Right atrium auricular region (tissue), 2 donors: Measurements from ENCODE around the gene PILRA. TPM values are rescaled to one million over a fixed set of nuclear protein-coding genes. Genes with fewer than 3 reads are reported as not detected.
"Not testable (repeated sequence)": the region's sequence is repeated elsewhere in the genome, so short reads cannot be mapped to it uniquely, and the experiment has no call there.

Source experiments
- DNase-seq: peaks from one replicate; pipeline ENCODE4 v3.0.0-alpha.2; 2019; ENCODE audit warnings: low spot score
- H3K27ac ChIP-seq, 2 donors: fragments of 200-600 bp; sonication (generic); 1 replicate in 1 of 2; 2 replicates in 1 of 2; pipeline ENCODE4 v1.5.1; 2016 to 2019
- H3K27me3 ChIP-seq, 2 donors: fragments of 200-600 bp; sonication (generic); one replicate each; pipeline versions ENCODE4 v1.5.1 to v1.6.0; 2017 to 2019
- H3K36me3 ChIP-seq: fragments of 200-600 bp; sonication (generic); one replicate; pipeline ENCODE4 v1.5.1; 2016
- H3K4me1 ChIP-seq, 2 donors: fragments of 200-600 bp; sonication (generic); one replicate each; pipeline versions ENCODE4 v1.5.1 to v1.6.0; 2017 to 2019
- H3K4me3 ChIP-seq, 2 donors: fragments of 200-600 bp; sonication (generic); 1 replicate in 1 of 2; 2 replicates in 1 of 2; pipeline ENCODE4 v1.5.1; 2017 to 2019; ENCODE audit warnings: mild to moderate bottlenecking in 1 of 2, moderate library complexity in 1 of 2
- H3K9me3 ChIP-seq, 2 donors: fragments of 200-600 bp; sonication (generic); one replicate each; pipeline ENCODE4 v1.5.1; 2019
- total RNA-seq, 2 donors: library from RNA; depleted of rRNA; stranded (reverse); fragments of >200 nt; gene quantifications; one replicate each; pipeline ENCODE4 v1.1.0, GENCODE V29; 2016
- TF ChIP-seq, protein P1 (sequence below), 2 donors: fragments of 200-600 bp; sonication (generic); IDR thresholded peaks; one replicate each; pipeline ENCODE4 v1.5.1; 2019; ENCODE audit warnings: antibody characterized with exemption in 2 of 2

Gene PILRA
- total RNA-seq, 2 donors from 2014 or later, result 2.6 to 6.2 TPM

DNA sequence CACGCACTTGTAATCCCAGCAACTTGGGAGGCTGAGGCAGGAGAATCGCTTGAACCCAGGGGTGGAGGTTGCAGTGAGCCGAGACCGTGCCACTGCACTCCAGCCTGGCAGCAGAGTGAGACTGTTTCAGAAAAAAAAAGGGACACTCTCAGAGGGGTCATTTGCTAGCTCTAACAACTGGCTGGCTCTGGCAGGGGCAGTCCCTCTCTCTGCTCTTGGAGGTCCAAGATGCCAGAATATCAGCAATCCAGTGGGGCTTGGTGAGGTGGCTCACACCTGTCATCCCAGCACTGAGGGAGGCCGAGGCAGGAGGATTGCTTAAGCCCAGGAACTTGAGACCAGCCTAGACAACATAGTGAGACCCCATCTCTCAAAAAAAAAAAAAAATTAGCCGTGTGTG, 2.5 kb upstream of the PILRA start:
- no peak overlapping the region for H3K4me3 ChIP-seq
- H3K36me3 ChIP-seq, result no peaks in the 10 kb centered on the region
- no peaks in the 10 kb centered on the region for H3K27me3 ChIP-seq
- no peak for DNase-seq
- no peaks in the 10 kb centered on the region for H3K9me3 ChIP-seq
- TF ChIP-seq, protein P1, sequence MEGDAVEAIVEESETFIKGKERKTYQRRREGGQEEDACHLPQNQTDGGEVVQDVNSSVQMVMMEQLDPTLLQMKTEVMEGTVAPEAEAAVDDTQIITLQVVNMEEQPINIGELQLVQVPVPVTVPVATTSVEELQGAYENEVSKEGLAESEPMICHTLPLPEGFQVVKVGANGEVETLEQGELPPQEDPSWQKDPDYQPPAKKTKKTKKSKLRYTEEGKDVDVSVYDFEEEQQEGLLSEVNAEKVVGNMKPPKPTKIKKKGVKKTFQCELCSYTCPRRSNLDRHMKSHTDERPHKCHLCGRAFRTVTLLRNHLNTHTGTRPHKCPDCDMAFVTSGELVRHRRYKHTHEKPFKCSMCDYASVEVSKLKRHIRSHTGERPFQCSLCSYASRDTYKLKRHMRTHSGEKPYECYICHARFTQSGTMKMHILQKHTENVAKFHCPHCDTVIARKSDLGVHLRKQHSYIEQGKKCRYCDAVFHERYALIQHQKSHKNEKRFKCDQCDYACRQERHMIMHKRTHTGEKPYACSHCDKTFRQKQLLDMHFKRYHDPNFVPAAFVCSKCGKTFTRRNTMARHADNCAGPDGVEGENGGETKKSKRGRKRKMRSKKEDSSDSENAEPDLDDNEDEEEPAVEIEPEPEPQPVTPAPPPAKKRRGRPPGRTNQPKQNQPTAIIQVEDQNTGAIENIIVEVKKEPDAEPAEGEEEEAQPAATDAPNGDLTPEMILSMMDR (IDR thresholded peaks at IDR 0.05), result no peak
- no peak overlapping the region for H3K27ac ChIP-seq
- H3K4me1 ChIP-seq, result peaks cover 0 to 3% of the 10 kb centered on the region in 2 donors

DNA sequence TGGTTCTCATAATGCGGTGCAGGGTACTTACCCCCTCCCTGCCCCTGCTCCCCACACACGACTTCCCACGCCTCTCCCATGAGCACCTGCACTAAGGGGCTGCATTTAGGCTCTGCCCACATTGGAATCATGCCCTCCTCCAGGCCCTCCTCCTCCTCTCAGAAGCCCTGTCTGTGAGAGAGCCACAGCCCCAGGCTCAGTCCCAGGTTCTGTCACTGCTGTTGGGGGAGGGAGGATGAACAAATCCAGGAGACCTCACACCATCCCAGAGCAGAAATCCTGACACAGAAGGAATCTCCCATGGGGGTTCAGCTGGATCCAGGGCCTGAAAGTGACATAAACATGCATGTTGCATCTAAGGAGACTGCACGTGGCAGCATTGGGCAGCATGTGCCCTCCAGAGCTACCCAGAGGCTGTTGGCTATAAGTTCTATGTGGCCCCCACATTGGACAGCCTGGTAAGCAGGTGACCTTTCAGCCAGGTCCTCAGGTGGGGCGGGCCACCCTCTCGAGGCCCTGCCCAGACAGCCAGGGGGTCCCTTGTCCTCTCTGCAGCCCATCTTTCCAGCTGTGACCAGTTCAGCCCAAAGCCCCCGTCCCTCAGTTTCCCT, 1.6 kb upstream of the PILRA start:
- Histone ChIP-seq H3K27me3 (no peaks in the 10 kb centered on the region), H3K4me1 (peaks cover 0 to 3% of the 10 kb centered on the region in 2 donors), H3K36me3 (no peaks in the 10 kb centered on the region), H3K9me3 (no peaks in the 10 kb centered on the region), H3K4me3 (no peak overlapping the region), H3K27ac (no peak overlapping the region)
- no peak for DNase-seq
- TF ChIP-seq, protein P1 (IDR thresholded peaks at IDR 0.05), result no peak

DNA sequence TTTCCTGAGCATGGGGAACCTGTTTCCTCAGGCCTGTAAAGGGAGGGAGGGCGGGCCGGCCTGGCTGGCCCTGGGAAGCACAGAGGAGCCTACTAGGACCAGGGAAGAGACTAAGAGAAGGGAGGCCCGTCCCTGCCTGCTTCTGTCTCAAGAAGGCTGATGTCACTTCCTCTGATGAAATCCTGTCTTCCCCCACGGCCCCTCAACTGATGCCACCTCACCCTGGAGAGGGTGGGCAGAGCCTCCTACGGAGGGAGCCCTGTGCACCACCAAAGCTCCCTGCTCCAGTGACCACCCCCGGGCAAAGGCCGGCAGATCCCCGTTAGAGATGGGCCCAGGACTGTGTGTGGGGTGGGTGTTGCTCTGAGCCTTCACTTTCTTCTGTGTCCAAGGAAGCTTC, 1.0 kb upstream of the PILRA start:
- H3K4me3 ChIP-seq, result no peak overlapping the region
- H3K27ac ChIP-seq, result peak overlapping the region; percentile 10 to 46
- no peaks in the 10 kb centered on the region for H3K27me3 ChIP-seq
- H3K4me1 ChIP-seq, result peaks cover 0 to 3% of the 10 kb centered on the region in 2 donors
- TF ChIP-seq, protein P1 (IDR thresholded peaks at IDR 0.05), result no peak
- no peaks in the 10 kb centered on the region for H3K36me3 ChIP-seq
- no peaks in the 10 kb centered on the region for H3K9me3 ChIP-seq
- peak; percentile 65 for DNase-seq

DNA sequence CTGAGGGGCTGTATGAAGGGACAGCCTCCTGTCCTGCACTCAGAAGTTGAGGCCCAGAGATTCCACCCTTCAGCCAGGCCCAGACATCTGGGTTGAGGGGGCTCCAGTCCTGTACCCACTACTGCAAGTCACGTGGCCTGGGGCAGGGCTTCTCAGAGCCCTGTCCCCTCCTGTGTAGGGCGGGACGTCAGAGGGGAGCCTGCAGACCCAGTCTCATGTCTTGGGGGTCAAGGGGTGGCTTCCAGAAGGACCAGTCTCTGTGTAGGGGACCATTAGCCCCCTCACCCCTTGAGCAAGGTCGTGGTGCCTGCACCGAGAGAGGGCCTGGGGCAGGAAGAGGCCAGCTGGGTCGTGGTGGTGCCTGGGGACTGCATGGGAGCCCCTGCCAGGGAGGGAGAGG, 593 bp upstream of the PILRA start:
- Histone ChIP-seq H3K27me3 (no peaks in the 10 kb centered on the region), H3K9me3 (no peaks in the 10 kb centered on the region), H3K4me1 (peaks cover 0 to 3% of the 10 kb centered on the region in 2 donors), H3K36me3 (no peaks in the 10 kb centered on the region), H3K27ac (peak overlapping the region; percentile 10 to 46), H3K4me3 (no peak overlapping the region)
- DNase-seq, result no peak
- TF ChIP-seq, protein P1 (IDR thresholded peaks at IDR 0.05), result no peak

DNA sequence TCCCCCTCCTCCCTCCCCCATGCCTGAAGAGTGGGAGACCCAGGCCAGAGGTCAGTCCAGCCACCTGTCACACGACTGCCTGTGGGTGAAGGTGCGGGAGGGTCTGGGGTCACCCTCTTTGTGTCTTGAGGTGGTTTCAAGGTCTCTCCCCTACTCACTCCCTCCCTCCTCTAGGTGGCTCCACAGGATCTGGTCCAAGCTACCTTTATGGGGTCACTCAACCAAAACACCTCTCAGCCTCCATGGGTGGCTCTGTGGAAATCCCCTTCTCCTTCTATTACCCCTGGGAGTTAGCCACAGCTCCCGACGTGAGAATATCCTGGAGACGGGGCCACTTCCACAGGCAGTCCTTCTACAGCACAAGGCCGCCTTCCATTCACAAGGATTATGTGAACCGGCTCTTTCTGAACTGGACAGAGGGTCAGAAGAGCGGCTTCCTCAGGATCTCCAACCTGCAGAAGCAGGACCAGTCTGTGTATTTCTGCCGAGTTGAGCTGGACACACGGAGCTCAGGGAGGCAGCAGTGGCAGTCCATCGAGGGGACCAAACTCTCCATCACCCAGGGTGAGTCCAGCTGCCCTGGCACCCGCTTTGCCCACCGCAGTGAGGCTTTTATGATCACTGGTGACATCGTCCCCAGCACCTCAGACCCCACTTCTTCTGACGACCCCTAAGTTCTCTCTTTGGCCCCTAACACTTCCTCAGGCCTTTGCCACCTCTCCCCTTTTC, 747 bp downstream of the PILRA start:
- DNase-seq, H3K36me3 ChIP-seq, H3K9me3 ChIP-seq, H3K27me3 ChIP-seq, H3K4me3 ChIP-seq, H3K4me1 ChIP-seq: not testable (repeated sequence)
- peak overlapping the region; percentile 46 to 54 for H3K27ac ChIP-seq

DNA sequence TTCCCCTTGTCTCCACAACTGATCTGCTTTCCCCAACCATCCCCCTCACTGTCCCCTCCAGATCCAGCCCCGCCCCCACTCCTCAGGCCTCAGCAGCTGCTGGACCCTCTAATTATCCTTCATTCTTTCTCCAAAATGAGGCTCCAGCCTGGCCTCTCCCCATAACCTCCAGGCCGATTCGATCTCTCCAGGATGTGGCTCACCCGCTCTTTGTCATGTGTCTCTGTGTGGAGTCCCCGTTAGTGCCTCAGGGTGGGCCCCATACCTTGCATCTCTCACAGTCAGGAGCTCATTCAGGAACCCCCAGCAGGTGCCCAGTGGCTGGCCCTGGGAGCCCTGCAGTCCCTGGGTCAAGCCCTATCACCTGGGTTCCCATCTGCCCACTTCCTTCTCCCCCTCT, 1.3 kb downstream of the PILRA start:
- Histone ChIP-seq H3K4me1 (peaks cover 0 to 3% of the 10 kb centered on the region in 2 donors), H3K27me3 (no peaks in the 10 kb centered on the region), H3K9me3 (no peaks in the 10 kb centered on the region), H3K27ac (no peak overlapping the region), H3K4me3 (no peak overlapping the region), H3K36me3 (no peaks in the 10 kb centered on the region)
- TF ChIP-seq, protein P1 (IDR thresholded peaks at IDR 0.05), result no peak
- no peak for DNase-seq
